ENCODE data around the gene MIF4GD. TPM values are rescaled to one million over a fixed set of nuclear protein-coding genes. Genes with fewer than 3 reads are reported as not detected.

Gene MIF4GD
- total and polyA plus RNA-seq, 9 of the 15 experiments (the other 6 are each of a cell fraction or from before 2014, with no cell fraction given), result 11.8 to 63.8 (median 28.1) TPM

DNA sequence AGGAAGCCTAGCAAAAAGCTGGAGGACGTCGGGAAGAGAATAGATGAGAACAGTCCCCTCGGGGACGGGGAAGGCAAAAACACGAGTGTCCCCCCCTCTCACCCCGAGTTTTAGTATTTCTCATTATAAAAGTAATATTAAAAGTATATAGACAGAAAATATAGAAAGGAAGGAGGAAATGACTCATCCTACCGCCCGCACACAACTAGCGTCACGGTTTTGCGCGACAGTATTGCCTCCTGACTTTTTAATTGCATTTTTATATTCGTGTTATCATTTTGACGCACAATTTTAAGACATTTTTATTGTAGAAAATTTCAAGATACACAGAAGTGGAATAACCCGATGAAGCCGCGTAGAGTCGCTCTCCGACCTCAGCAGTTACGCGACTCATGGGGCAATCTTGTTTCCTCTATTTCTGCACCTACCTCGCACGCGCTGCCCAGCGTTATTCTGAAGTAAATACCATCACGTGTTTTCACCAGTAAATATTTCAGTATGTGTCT is 18.9 kb upstream of the MIF4GD start (continued):
- TF ChIP-seq, protein P1, sequence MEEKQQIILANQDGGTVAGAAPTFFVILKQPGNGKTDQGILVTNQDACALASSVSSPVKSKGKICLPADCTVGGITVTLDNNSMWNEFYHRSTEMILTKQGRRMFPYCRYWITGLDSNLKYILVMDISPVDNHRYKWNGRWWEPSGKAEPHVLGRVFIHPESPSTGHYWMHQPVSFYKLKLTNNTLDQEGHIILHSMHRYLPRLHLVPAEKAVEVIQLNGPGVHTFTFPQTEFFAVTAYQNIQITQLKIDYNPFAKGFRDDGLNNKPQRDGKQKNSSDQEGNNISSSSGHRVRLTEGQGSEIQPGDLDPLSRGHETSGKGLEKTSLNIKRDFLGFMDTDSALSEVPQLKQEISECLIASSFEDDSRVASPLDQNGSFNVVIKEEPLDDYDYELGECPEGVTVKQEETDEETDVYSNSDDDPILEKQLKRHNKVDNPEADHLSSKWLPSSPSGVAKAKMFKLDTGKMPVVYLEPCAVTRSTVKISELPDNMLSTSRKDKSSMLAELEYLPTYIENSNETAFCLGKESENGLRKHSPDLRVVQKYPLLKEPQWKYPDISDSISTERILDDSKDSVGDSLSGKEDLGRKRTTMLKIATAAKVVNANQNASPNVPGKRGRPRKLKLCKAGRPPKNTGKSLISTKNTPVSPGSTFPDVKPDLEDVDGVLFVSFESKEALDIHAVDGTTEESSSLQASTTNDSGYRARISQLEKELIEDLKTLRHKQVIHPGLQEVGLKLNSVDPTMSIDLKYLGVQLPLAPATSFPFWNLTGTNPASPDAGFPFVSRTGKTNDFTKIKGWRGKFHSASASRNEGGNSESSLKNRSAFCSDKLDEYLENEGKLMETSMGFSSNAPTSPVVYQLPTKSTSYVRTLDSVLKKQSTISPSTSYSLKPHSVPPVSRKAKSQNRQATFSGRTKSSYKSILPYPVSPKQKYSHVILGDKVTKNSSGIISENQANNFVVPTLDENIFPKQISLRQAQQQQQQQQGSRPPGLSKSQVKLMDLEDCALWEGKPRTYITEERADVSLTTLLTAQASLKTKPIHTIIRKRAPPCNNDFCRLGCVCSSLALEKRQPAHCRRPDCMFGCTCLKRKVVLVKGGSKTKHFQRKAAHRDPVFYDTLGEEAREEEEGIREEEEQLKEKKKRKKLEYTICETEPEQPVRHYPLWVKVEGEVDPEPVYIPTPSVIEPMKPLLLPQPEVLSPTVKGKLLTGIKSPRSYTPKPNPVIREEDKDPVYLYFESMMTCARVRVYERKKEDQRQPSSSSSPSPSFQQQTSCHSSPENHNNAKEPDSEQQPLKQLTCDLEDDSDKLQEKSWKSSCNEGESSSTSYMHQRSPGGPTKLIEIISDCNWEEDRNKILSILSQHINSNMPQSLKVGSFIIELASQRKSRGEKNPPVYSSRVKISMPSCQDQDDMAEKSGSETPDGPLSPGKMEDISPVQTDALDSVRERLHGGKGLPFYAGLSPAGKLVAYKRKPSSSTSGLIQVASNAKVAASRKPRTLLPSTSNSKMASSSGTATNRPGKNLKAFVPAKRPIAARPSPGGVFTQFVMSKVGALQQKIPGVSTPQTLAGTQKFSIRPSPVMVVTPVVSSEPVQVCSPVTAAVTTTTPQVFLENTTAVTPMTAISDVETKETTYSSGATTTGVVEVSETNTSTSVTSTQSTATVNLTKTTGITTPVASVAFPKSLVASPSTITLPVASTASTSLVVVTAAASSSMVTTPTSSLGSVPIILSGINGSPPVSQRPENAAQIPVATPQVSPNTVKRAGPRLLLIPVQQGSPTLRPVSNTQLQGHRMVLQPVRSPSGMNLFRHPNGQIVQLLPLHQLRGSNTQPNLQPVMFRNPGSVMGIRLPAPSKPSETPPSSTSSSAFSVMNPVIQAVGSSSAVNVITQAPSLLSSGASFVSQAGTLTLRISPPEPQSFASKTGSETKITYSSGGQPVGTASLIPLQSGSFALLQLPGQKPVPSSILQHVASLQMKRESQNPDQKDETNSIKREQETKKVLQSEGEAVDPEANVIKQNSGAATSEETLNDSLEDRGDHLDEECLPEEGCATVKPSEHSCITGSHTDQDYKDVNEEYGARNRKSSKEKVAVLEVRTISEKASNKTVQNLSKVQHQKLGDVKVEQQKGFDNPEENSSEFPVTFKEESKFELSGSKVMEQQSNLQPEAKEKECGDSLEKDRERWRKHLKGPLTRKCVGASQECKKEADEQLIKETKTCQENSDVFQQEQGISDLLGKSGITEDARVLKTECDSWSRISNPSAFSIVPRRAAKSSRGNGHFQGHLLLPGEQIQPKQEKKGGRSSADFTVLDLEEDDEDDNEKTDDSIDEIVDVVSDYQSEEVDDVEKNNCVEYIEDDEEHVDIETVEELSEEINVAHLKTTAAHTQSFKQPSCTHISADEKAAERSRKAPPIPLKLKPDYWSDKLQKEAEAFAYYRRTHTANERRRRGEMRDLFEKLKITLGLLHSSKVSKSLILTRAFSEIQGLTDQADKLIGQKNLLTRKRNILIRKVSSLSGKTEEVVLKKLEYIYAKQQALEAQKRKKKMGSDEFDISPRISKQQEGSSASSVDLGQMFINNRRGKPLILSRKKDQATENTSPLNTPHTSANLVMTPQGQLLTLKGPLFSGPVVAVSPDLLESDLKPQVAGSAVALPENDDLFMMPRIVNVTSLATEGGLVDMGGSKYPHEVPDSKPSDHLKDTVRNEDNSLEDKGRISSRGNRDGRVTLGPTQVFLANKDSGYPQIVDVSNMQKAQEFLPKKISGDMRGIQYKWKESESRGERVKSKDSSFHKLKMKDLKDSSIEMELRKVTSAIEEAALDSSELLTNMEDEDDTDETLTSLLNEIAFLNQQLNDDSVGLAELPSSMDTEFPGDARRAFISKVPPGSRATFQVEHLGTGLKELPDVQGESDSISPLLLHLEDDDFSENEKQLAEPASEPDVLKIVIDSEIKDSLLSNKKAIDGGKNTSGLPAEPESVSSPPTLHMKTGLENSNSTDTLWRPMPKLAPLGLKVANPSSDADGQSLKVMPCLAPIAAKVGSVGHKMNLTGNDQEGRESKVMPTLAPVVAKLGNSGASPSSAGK (IDR thresholded peaks at IDR 0.05), result peak; percentile 53; the same call in 1 of the 2 replicates
- TF ChIP-seq, protein P2, sequence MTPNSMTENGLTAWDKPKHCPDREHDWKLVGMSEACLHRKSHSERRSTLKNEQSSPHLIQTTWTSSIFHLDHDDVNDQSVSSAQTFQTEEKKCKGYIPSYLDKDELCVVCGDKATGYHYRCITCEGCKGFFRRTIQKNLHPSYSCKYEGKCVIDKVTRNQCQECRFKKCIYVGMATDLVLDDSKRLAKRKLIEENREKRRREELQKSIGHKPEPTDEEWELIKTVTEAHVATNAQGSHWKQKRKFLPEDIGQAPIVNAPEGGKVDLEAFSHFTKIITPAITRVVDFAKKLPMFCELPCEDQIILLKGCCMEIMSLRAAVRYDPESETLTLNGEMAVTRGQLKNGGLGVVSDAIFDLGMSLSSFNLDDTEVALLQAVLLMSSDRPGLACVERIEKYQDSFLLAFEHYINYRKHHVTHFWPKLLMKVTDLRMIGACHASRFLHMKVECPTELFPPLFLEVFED (CRISPR knock-in tag; conservative IDR thresholded peaks at IDR 0.05), result no peak
- TF ChIP-seq NEUROD1 (IDR thresholded peaks at IDR 0.05; ENCODE audit: borderline replicate concordance, low read depth, low read length, partially characterized antibody) (no peak), PHB (CRISPR knock-in tag; IDR thresholded peaks at IDR 0.05) (no peak), KLF16 (IDR thresholded peaks at IDR 0.05) (no peak), ZBTB7A (IDR thresholded peaks at IDR 0.05; ENCODE audit: borderline replicate concordance, control insufficient read depth, low read depth, low read length) (no peak), SREBF2 (CRISPR knock-in tag; IDR thresholded peaks at IDR 0.05) (no peak), ZNF384 (IDR thresholded peaks at IDR 0.05; ENCODE audit: low read depth, low read length) (no peak), MXI1 (IDR thresholded peaks at IDR 0.05; ENCODE audit: low read depth, low read length) (no peak), GABPA (tag; conservative IDR thresholded peaks at IDR 0.05; ENCODE audit: low read depth) (peak; percentile 30; the same call in 1 of the 2 replicates), HSF4 (CRISPR knock-in tag; IDR thresholded peaks at IDR 0.05; ENCODE audit: borderline replicate concordance) (no peak), ZNF444 (CRISPR knock-in tag; IDR thresholded peaks at IDR 0.05) (no peak), SMARCC2 (IDR thresholded peaks at IDR 0.05; ENCODE audit: low read depth) (peak; percentile 74; the same call in 1 of the 2 replicates)
- TF ChIP-seq, protein P3, sequence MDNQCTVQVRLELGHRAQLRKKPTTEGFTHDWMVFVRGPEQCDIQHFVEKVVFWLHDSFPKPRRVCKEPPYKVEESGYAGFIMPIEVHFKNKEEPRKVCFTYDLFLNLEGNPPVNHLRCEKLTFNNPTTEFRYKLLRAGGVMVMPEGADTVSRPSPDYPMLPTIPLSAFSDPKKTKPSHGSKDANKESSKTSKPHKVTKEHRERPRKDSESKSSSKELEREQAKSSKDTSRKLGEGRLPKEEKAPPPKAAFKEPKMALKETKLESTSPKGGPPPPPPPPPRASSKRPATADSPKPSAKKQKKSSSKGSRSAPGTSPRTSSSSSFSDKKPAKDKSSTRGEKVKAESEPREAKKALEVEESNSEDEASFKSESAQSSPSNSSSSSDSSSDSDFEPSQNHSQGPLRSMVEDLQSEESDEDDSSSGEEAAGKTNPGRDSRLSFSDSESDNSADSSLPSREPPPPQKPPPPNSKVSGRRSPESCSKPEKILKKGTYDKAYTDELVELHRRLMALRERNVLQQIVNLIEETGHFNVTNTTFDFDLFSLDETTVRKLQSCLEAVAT (IDR thresholded peaks at IDR 0.05), result 0 out of 4 replicates have a peak, but pooled peaks of 1 of the 2 experiments have one; percentile 0

Data from K562 (cell line).